Measurements from ENCODE around the gene PODXL.
A peak's percentile ranks its signal among the peaks of the same experiment; 100 is the strongest.

The PODXL gene

DNA sequence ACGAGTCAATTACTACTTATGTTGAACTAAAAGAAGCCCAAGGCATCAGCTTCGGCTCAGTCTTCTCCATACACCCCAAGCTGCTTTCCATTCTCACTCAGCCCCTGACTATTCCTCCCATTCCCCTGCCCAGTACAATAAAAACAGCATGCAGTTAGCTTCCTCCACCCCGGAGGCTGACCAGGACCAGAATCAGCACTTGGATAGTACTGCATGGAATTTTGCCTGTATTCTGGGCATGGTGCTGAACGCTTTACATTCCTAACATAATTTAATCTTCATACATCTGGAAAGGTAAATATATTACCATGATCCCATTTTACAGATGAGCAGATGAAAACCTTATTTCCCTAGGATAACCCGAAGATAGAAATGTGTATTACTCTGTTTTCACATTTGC is 7.5 kb upstream of the PODXL start:
- TF ChIP-seq, protein P1, sequence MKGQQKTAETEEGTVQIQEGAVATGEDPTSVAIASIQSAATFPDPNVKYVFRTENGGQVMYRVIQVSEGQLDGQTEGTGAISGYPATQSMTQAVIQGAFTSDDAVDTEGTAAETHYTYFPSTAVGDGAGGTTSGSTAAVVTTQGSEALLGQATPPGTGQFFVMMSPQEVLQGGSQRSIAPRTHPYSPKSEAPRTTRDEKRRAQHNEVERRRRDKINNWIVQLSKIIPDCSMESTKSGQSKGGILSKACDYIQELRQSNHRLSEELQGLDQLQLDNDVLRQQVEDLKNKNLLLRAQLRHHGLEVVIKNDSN (IDR thresholded peaks at IDR 0.05): no peak
- TF ChIP-seq, protein P2, sequence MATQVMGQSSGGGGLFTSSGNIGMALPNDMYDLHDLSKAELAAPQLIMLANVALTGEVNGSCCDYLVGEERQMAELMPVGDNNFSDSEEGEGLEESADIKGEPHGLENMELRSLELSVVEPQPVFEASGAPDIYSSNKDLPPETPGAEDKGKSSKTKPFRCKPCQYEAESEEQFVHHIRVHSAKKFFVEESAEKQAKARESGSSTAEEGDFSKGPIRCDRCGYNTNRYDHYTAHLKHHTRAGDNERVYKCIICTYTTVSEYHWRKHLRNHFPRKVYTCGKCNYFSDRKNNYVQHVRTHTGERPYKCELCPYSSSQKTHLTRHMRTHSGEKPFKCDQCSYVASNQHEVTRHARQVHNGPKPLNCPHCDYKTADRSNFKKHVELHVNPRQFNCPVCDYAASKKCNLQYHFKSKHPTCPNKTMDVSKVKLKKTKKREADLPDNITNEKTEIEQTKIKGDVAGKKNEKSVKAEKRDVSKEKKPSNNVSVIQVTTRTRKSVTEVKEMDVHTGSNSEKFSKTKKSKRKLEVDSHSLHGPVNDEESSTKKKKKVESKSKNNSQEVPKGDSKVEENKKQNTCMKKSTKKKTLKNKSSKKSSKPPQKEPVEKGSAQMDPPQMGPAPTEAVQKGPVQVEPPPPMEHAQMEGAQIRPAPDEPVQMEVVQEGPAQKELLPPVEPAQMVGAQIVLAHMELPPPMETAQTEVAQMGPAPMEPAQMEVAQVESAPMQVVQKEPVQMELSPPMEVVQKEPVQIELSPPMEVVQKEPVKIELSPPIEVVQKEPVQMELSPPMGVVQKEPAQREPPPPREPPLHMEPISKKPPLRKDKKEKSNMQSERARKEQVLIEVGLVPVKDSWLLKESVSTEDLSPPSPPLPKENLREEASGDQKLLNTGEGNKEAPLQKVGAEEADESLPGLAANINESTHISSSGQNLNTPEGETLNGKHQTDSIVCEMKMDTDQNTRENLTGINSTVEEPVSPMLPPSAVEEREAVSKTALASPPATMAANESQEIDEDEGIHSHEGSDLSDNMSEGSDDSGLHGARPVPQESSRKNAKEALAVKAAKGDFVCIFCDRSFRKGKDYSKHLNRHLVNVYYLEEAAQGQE (IDR thresholded peaks at IDR 0.05; ENCODE audit: low read depth): peak; percentile 55; the same call in 1 of the 2 replicates

DNA sequence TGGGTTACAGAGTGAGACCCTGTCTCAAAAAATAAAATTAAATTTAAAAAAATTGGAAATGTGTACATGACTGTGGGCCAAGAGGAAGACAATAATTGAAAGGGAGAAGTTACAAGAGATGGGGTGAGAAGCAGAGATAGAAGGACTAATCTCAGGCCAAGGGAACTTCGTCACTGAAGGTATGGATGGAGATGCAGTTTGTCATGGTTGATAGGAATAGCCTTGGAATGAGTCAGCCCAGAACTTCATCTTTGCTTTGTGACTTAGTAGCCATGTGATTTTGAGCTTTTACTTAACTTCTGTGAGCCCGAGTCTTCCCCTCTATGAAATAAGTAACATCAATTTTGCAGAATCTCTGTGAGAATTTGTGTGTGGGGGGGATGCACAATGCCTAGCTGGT is 6.5 kb upstream of the PODXL start:
- no peak for TF ChIP-seq CEBPB (IDR thresholded peaks at IDR 0.05)
- TF ChIP-seq, protein P3, sequence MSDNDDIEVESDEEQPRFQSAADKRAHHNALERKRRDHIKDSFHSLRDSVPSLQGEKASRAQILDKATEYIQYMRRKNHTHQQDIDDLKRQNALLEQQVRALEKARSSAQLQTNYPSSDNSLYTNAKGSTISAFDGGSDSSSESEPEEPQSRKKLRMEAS (IDR thresholded peaks at IDR 0.05): no peak
- TF ChIP-seq, protein P2 (IDR thresholded peaks at IDR 0.05; ENCODE audit: low read depth): no peak
- no peak for TF ChIP-seq TAF1 (IDR thresholded peaks at IDR 0.05; ENCODE audit: low read depth)
- no peak for TF ChIP-seq NFIC (IDR thresholded peaks at IDR 0.05)
- TF ChIP-seq, protein P1 (IDR thresholded peaks at IDR 0.05): no peak
- no peak for TF ChIP-seq CREB1 (IDR thresholded peaks at IDR 0.05; ENCODE audit: low read depth)
- no peak for TF ChIP-seq EGR1 (IDR thresholded peaks at IDR 0.05)
- TF ChIP-seq FOXM1 (IDR thresholded peaks at IDR 0.05; ENCODE audit: borderline replicate concordance, low read depth): no peak
- no peak for TF ChIP-seq TEAD4 (IDR thresholded peaks at IDR 0.05)
- TF ChIP-seq TCF12 (IDR thresholded peaks at IDR 0.05; ENCODE audit: low read depth): no peak
- TF ChIP-seq YY1 (IDR thresholded peaks at IDR 0.05; ENCODE audit: low read depth): no peak
- no peak for TF ChIP-seq RAD21 (IDR thresholded peaks at IDR 0.05; ENCODE audit: low read depth)
- no peak for TF ChIP-seq ZBTB7A (IDR thresholded peaks at IDR 0.05; ENCODE audit: low read depth)
- TF ChIP-seq EP300 (IDR thresholded peaks at IDR 0.05; ENCODE audit: borderline replicate concordance): no peak

DNA sequence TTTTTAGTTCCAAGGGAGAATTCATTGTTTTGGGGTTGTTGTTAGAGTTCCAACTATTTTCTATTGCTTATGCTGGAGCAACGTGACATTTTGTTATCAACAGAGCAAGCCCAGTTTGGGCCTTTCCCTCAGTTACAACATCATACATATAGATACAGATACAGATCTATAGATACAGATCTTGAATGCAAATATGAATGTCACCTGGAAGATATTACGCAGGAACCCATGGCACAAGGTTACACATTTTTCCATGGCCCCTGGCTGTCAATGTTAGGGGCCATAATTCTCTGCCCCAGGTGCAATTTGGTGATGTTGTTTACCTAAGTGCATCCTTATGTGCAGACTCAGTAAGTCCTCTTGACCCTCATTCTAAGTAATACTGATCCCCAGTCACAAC is 3.6 kb upstream of the PODXL start:
- TF ChIP-seq, protein P3 (IDR thresholded peaks at IDR 0.05): no peak
- TF ChIP-seq ZBTB7A (IDR thresholded peaks at IDR 0.05; ENCODE audit: low read depth): no peak
- TF ChIP-seq CREB1 (IDR thresholded peaks at IDR 0.05; ENCODE audit: low read depth): no peak
- TF ChIP-seq, protein P2 (IDR thresholded peaks at IDR 0.05; ENCODE audit: low read depth): no peak
- TF ChIP-seq YY1 (IDR thresholded peaks at IDR 0.05; ENCODE audit: low read depth): no peak
- no peak for TF ChIP-seq EGR1 (IDR thresholded peaks at IDR 0.05)
- no peak for TF ChIP-seq FOXM1 (IDR thresholded peaks at IDR 0.05; ENCODE audit: borderline replicate concordance, low read depth)

DNA sequence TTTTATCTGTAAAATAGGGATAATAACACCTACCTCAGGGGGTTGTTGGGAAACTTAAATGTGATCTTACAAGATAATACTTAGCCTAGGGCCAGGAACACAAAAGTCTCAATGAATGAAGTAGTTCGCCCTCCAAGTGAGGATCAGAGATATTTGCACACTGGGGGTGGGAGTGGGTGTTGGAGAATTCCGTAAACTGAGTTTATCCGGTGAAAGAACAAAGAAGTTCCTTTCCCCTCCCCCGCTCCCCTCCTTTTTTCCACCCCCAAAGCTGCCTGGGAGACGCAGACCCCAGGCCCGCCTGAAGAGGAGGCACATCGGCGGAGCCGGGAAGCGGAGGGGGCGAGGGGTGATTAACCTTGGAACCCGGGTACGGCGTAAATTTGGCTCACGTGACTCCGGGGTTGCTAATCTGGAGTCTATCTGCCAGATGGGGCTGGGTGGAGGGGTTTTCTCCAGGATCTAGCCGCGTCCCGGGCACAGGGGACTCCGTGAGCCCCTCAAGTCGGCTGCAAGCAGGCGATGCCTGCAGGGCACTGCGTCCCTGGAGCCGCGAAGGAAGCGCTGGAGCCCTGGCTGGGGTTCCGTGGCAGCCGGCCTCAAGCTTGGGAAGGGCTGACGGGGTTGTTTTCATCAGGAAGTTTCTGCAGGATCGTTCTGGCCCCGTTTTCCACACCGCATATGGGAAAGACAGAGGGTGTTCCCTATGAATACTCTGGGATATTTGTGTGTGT is 1.4 kb upstream of the PODXL start:
- TF ChIP-seq CREB1 (IDR thresholded peaks at IDR 0.05; ENCODE audit: low read depth) (no peak), TEAD4 (IDR thresholded peaks at IDR 0.05) (no peak), NFIC (IDR thresholded peaks at IDR 0.05) (no peak), TCF12 (IDR thresholded peaks at IDR 0.05; ENCODE audit: low read depth) (no peak), YY1 (IDR thresholded peaks at IDR 0.05; ENCODE audit: low read depth) (no peak), EGR1 (IDR thresholded peaks at IDR 0.05) (no peak), FOXM1 (IDR thresholded peaks at IDR 0.05; ENCODE audit: borderline replicate concordance, low read depth) (no peak)
- TF ChIP-seq, protein P2 (IDR thresholded peaks at IDR 0.05; ENCODE audit: low read depth): no peak

Data from Ishikawa (cell line).